B cell (primary cell): ENCODE data around the gene USP46. TPM values are rescaled to one million over a fixed set of nuclear protein-coding genes. Genes with fewer than 3 reads are reported as not detected.

Experiments
- ATAC-seq: fragments of 200-7000 bp; cut with Tn5 transposase; one replicate; pipeline ENCODE4 v1.10.0; 2021; ENCODE audit warnings: low read depth, mild to moderate bottlenecking, moderate number of reproducible peaks, moderate library complexity
- CTCF ChIA-PET: fragments of 350-600 bp; sonication (Branson Sonifier 250); formaldehyde crosslinking; loops from one replicate; lab custom pipeline; 2021; ENCODE audit warnings: antibody characterized with exemption, inconsistent platforms; lab: Charles Lee
- POLR2A ChIA-PET: fragments of 350-600 bp; sonication (Branson Sonifier 250); formaldehyde crosslinking; loops from one replicate; lab custom pipeline; 2021; ENCODE audit warnings: antibody characterized with exemption; lab: Charles Lee
- DNase-seq: peaks from one replicate; pipeline ENCODE4 v3.0.0; 2013
- H2AFZ ChIP-seq: 2 replicates; pipeline ENCODE4 v1.6.1; 2012; ENCODE audit warnings: mild to moderate bottlenecking, low read depth, low read length; ENCODE audit not compliant: insufficient read depth, poor library complexity, severe bottlenecking
- H3K27ac ChIP-seq, 2 donors: 1 replicate in 1 of 2; 2 replicates in 1 of 2; pipeline ENCODE4 v1.5.1; 2012 to 2013; ENCODE audit warnings: low read length in 2 of 2, mild to moderate bottlenecking in 2 of 2, moderate library complexity in 1 of 2
- H3K27me3 ChIP-seq, 4 experiments: fragments of 200-600 bp in 1 of 4; sonication (generic) in 1 of 4; replicated peaks in 1 of 4; 1 replicate in 2 of 4; 2 replicates in 2 of 4; pipeline versions ENCODE4 v1.6.1 to v1.7.0; 2013 to 2016; ENCODE audit warnings: low read length in 3 of 4, mild to moderate bottlenecking in 2 of 4, mixed read lengths in 1 of 4, moderate library complexity in 1 of 4; ENCODE audit not compliant: insufficient read depth in 4 of 4, control insufficient read depth in 3 of 4; ENCODE audit errors: control extremely low read depth in 1 of 4
- H3K36me3 ChIP-seq, 2 experiments: replicated peaks in 1 of 2; 1 replicate in 1 of 2; 2 replicates in 1 of 2; pipeline versions ENCODE4 v1.6.1 to v1.7.1; 2013; ENCODE audit warnings: low read length in 1 of 2; ENCODE audit not compliant: insufficient read depth in 2 of 2, control insufficient read depth in 1 of 2; ENCODE audit errors: control extremely low read depth in 1 of 2, extremely low read depth in 1 of 2
- H3K4me1 ChIP-seq, 2 donors: fragments of 200-600 bp in 1 of 2; sonication (generic) in 1 of 2; 1 replicate in 1 of 2; 2 replicates in 1 of 2; pipeline versions ENCODE4 v1.5.1 to v1.6.1; 2013 to 2017; ENCODE audit warnings: low read length in 2 of 2; ENCODE audit not compliant: control insufficient read depth in 2 of 2, insufficient read depth in 2 of 2
- H3K4me2 ChIP-seq: replicated peaks from 2 replicates; pipeline ENCODE3; 2012; ENCODE audit warnings: mild to moderate bottlenecking, low read depth, low read length; ENCODE audit not compliant: poor library complexity, severe bottlenecking
- H3K4me3 ChIP-seq, 5 experiments: fragments of 200-600 bp in 1 of 5; sonication (generic) in 1 of 5; 1 replicate in 3 of 5; 2 replicates in 2 of 5; pipeline versions ENCODE4 v1.5.1 to v1.7.0; 2011 to 2016; ENCODE audit warnings: low read length in 4 of 5, mild to moderate bottlenecking in 4 of 5, low read depth in 2 of 5, control low read depth in 1 of 5, moderate library complexity in 1 of 5; ENCODE audit not compliant: insufficient read depth in 1 of 5; ENCODE audit errors: control extremely low read depth in 1 of 5, extremely low read depth in 1 of 5
- H3K79me2 ChIP-seq: fragments of 200-600 bp; sonication (generic); one replicate; pipeline ENCODE4 v1.6.0; 2016; ENCODE audit warnings: low read length; ENCODE audit not compliant: control insufficient read depth, insufficient read depth
- H3K9ac ChIP-seq: fragments of 200-600 bp; sonication (generic); 2 replicates; pipeline ENCODE4 v1.6.1; 2017; ENCODE audit warnings: mild to moderate bottlenecking, low read length, moderate library complexity
- H3K9me3 ChIP-seq, 3 donors: one replicate each; pipeline versions ENCODE4 v1.6.1 to v1.7.1; 2013; ENCODE audit warnings: low read length in 2 of 3; ENCODE audit not compliant: control insufficient read depth in 2 of 3, insufficient read depth in 1 of 3; ENCODE audit errors: control extremely low read depth in 1 of 3
- H4K20me1 ChIP-seq: 2 replicates; pipeline ENCODE4 v1.6.0; 2012; ENCODE audit warnings: mild to moderate bottlenecking, low read length; ENCODE audit not compliant: insufficient read depth, control insufficient read depth, poor library complexity, severe bottlenecking
- H3K27ac Mint-ChIP-seq: one replicate; pipeline ENCODE4 v1.8.0; 2021; ENCODE audit warnings: mixed read lengths
- H3K27me3 Mint-ChIP-seq: one replicate; pipeline ENCODE4 v1.8.0; 2021; ENCODE audit warnings: mixed read lengths
- H3K4me1 Mint-ChIP-seq: one replicate; pipeline ENCODE4 v1.8.0; 2021; ENCODE audit warnings: mixed read lengths
- H3K4me3 Mint-ChIP-seq: one replicate; pipeline ENCODE4 v1.8.0; 2021; ENCODE audit warnings: mixed read lengths
- H3K9me3 Mint-ChIP-seq: one replicate; pipeline ENCODE4 v1.8.0; 2022; ENCODE audit warnings: mixed read lengths; ENCODE audit not compliant: insufficient read depth
- EZH2 ChIP-seq: IDR thresholded peaks from 2 replicates; pipeline ENCODE4 v1.6.1; 2012; ENCODE audit warnings: borderline replicate concordance, low read depth, mild to moderate bottlenecking, moderate library complexity, low read length; ENCODE audit not compliant: insufficient read depth, poor library complexity, severe bottlenecking
- WGBS: methylation state at CpG from one replicate; pipeline ENCODE4 v1.1.5; 2013; ENCODE audit warnings: missing lambda C conversion rate; ENCODE audit not compliant: insufficient coverage; 5-methylcytosine and 5-hydroxymethylcytosine counted together
- intact Hi-C: fragments of 100-400 bp; cut with micrococcal nuclease; formaldehyde crosslinking; loops from one replicate; pipeline ENCODE4 v1.10.0; 2022
- polyA plus RNA-seq: library from polyadenylated mRNA; depleted of rRNA; stranded (reverse); fragments of >200 nt; gene quantifications from 2 replicates; pipeline ENCODE4 v1.2.3, GENCODE V29; 2012
- total RNA-seq, 2 donors: library from RNA; stranded (reverse); fragments of 120-200 nt in 1 of 2; gene quantifications; 1 replicate in 1 of 2; 2 replicates in 1 of 2; pipeline versions ENCODE4 v1.2.3 to v1.2.4, GENCODE V29; 2013 to 2022
- TF ChIP-seq, protein P1 (sequence below): fragments of 200-600 bp; IDR thresholded peaks from one replicate; pipeline ENCODE4 v1.8.0; 2022; ENCODE audit warnings: antibody characterized with exemption, mild to moderate bottlenecking

The USP46 gene
- total and polyA plus RNA-seq, 2 donors (not counting 1 experiment from before 2014, with no cell fraction given) = 1.8 to 11.8 TPM

DNA sequence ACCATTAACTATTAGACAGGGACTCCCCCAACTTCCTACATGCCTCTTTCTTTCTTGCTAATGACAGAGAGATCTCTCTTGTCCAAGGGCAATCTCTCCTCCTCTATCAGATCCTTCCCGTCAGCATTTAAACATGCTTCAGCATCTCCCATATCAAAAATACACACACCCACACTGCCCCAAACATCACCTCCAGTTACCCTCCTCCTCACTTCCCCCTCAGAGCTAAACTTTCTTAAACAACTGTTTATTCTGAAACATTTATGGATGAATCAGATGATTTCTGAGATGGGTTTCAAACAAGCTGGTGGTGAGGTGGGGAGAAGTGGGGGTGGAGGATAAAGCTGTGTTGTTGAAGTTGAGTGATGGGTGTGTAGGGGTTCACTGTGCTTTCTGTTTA is 23.5 kb downstream of the USP46 start:
- H3K4me1 Mint-ChIP-seq = peaks cover 33% of the 10 kb centered on the region
- intact Hi-C loops = no loop called here
- Histone ChIP-seq H3K4me1 (peaks cover 7 to 14% of the 10 kb centered on the region in 2 donors), H3K36me3 (no peaks in the 10 kb centered on the region), H3K79me2 (peaks cover 24% of the 10 kb centered on the region), H3K9me3 (no peaks in the 10 kb centered on the region), H3K4me3 (no peak overlapping the region), H3K4me2 (no peak overlapping the region), H3K27ac (no peak overlapping the region), H2AFZ (no peak overlapping the region), H3K27me3 (no peaks in the 10 kb centered on the region), H4K20me1 (no peaks in the 10 kb centered on the region), H3K9ac (no peak overlapping the region)
- 100% methylated on average over 1 of the region's 1 CpG for WGBS
- TF ChIP-seq, protein P1, sequence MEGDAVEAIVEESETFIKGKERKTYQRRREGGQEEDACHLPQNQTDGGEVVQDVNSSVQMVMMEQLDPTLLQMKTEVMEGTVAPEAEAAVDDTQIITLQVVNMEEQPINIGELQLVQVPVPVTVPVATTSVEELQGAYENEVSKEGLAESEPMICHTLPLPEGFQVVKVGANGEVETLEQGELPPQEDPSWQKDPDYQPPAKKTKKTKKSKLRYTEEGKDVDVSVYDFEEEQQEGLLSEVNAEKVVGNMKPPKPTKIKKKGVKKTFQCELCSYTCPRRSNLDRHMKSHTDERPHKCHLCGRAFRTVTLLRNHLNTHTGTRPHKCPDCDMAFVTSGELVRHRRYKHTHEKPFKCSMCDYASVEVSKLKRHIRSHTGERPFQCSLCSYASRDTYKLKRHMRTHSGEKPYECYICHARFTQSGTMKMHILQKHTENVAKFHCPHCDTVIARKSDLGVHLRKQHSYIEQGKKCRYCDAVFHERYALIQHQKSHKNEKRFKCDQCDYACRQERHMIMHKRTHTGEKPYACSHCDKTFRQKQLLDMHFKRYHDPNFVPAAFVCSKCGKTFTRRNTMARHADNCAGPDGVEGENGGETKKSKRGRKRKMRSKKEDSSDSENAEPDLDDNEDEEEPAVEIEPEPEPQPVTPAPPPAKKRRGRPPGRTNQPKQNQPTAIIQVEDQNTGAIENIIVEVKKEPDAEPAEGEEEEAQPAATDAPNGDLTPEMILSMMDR = no peak
- no peak for TF ChIP-seq EZH2
- ChIA-PET CTCF (no interaction called here), POLR2A (no interaction called here)
- no peak overlapping the region for H3K4me3 Mint-ChIP-seq
- ATAC-seq = no peak
- no peaks in the 10 kb centered on the region for H3K9me3 Mint-ChIP-seq
- no peak for DNase-seq
- H3K27me3 Mint-ChIP-seq = no peaks in the 10 kb centered on the region
- H3K27ac Mint-ChIP-seq = no peak overlapping the region

- ChIA-PET CTCF (no interaction called here), POLR2A (interaction anchor here (0.7 kb wide), 1 partner anchor 9 kb away, joined by 5 read pairs; no protein-coding TSS in a partner anchor)
- Histone ChIP-seq H2AFZ (no peak overlapping the region), H3K4me1 (peaks cover 7 to 14% of the 10 kb centered on the region in 2 donors), H3K27me3 (no peaks in the 10 kb centered on the region), H3K4me2 (no peak overlapping the region), H4K20me1 (no peaks in the 10 kb centered on the region), H3K9me3 (no peaks in the 10 kb centered on the region), H3K27ac (no peak overlapping the region), H3K36me3 (no peaks in the 10 kb centered on the region), H3K9ac (no peak overlapping the region), H3K79me2 (peaks cover 22% of the 10 kb centered on the region), H3K4me3 (no peak overlapping the region)
- DNase-seq = no peak
- WGBS = 100% methylated on average over 4 of the region's 4 CpGs
- ATAC-seq = no peak
- H3K9me3 Mint-ChIP-seq = no peaks in the 10 kb centered on the region
- H3K27me3 Mint-ChIP-seq = no peaks in the 10 kb centered on the region
- no peak for TF ChIP-seq EZH2
- TF ChIP-seq, protein P1 = no peak
- no peak overlapping the region for H3K4me3 Mint-ChIP-seq
- no peak overlapping the region for H3K27ac Mint-ChIP-seq
- intact Hi-C loops = no loop called here
- H3K4me1 Mint-ChIP-seq = peaks cover 33% of the 10 kb centered on the region
Measured at GRCh38 chr4:52635130-52635529, 24.0 kb downstream of the USP46 start.
